ENCODE measurements around the gene CCDC121. TPM values are rescaled to one million over a fixed set of nuclear protein-coding genes. Genes with fewer than 3 reads are reported as not detected.

The CCDC121 gene, protein sequence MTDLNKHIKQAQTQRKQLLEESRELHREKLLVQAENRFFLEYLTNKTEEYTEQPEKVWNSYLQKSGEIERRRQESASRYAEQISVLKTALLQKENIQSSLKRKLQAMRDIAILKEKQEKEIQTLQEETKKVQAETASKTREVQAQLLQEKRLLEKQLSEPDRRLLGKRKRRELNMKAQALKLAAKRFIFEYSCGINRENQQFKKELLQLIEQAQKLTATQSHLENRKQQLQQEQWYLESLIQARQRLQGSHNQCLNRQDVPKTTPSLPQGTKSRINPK
- 3.1 to 3.7 TPM (median 3.5 TPM) in 5 replicates for total RNA-seq (2022; extraction: Qiagen RNA extraction; ENCODE audit: low read depth)

DNA sequence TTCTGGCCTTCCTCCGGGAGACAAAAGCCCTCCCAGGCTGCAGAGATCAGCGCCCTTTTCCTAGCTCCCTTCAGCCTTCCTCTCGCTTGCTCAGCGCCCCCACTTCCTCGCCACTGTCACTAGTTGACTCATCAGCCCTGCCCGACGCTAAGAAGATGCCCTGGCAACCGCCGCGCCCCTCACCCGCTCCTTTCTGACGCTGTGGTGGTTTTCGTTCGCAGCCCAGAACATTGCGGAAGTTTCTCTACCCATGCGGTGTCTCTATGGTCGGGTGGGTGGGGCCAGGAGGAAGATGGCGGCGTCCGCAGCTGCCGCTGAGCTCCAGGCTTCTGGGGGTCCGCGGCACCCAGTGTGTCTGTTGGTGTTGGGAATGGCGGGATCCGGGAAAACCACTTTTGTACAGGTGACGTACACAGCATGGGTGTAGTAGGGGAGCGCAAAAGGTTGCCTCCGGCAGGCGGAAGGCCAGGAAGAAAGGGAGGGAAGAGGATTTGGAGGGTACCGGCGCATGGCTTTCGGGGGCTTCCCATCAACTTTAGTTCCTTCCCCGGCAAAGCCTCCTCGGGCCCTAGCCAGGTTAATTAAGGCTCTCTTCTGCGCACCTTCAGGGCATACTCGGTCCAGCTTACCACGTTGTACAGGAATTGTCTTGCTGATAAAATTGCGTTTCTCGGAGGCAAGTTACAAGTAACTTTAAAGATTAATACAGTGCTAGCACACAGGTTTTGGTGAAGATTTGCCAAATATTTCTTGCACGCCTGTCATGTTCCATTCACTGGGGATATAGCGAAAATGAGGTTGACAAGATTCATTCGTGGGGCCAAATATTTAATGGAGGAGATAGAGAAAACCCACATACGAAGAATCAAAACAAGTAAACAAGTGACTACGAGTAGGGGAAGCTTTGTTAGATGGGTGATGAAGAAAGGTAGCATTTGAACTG lies at the start of gene CCDC121, which contains the start of gene GPN1:
TSS of gene CCDC121 (minus strand) at position 246 of the 943 bp plus-strand sequence. CDS start 1,213 bp downstream, outside the sequence.
TSS of gene GPN1 (plus strand) at position 284 of the 943 bp plus-strand sequence. CDS start at position 293, 9 bp downstream.

DNA sequence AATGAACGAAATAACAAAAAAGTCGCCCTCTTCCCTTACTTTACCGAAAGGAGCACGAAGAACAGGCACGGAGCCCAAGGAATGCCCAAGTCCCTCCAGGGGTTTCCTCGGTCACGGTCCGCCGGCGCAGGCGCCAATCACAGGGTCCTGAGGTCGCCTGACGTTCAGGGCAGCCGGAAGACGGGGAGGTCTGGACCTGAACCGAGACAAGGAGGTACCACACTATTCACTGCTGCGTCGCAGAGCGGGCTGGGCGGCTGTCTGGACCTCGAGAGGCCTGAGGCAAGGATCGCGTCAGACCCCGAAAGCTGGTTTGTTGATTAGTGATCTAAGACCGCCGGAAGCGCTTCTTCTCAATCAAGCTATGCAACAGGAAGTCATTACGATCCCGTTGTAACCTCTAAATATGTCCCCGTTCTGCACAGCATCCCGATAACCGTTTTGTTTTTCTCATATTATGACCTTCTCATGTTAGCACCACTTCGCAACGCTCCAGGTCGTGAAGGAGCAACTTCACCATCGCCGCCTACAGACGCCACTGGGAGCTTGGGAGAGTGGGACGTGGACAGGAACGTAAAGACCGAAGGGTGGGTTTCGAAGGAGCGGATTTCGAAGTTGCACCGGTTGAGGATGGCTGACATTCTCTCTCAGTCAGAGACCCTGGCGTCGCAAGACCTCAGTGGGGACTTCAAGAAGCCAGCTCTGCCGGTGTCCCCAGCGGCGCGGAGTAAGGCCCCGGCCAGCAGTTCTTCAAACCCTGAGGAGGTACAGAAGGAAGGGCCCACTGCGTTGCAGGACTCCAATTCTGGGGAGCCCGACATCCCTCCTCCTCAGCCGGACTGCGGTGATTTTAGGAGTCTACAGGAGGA lies 34.7 kb upstream of the CCDC121 start, which contains the start of the genes SLC4A1AP and SUPT7L:
TSS of gene SLC4A1AP (plus strand) at position 605 of the 869 bp plus-strand sequence. CDS start at position 631, 26 bp downstream.
TSS of gene SUPT7L (minus strand) at position 330 of the 869 bp plus-strand sequence. CDS start 1,422 bp downstream, outside the sequence.

DNA sequence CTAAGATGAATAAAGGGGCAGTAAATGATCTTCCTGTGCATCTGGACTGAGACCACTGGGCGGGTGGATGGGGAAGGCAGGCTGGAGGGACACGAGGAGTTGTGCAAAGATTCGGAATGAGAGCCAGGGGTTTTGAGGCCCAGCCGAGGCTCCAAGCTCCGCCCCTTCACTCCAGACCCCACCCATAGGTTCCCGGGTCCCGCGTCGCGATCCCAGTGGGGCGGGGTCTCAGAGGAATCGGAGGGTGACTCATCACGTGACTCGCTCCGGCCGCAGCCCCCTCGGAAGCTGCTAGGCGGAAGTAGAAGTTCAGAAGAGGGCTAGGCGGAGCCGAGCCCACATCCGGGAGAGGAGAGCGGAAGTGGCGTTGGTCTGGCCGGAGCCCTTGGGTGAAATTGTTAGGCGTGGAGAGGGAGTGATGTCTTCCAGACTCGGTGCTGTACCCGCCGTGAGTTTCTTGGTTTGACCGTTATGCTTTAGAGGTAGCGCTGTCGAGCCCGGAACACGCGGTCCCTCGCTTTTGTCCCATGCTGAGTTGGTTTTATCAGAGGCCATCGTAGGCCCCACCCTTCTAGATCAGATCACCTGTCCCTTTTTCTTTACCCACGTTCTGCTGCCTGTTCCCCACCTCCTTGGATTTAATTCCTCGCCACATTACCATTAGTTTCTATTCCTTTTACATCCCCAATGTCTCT lies 46.0 kb downstream of the CCDC121 start, which contains the start of gene ZNF512:
TSS of gene ZNF512 (plus strand) at position 348 of the 695 bp plus-strand sequence. CDS start at position 419, 71 bp downstream.

Other genes starting within 250 kb of the CCDC121 start
- 8.9 to 15.6 TPM (median 14.8 TPM) in 5 replicates for gene ZNF513, start 248.3 kb downstream of the CCDC121 start, total RNA-seq (2022; extraction: Qiagen RNA extraction; ENCODE audit: low read depth)
- gene PPM1G, start 219.4 kb downstream of the CCDC121 start, total RNA-seq (2022; extraction: Qiagen RNA extraction; ENCODE audit: low read depth), result 165 to 183 TPM (median 172 TPM) in 5 replicates
- gene NRBP1, start 200.4 kb downstream of the CCDC121 start, total RNA-seq (2022; extraction: Qiagen RNA extraction; ENCODE audit: low read depth), result 130 to 142 TPM (median 141 TPM) in 5 replicates
- 0.37 to 1.5 TPM (median 0.70 TPM) in 5 replicates for gene KRTCAP3, start 186.6 kb downstream of the CCDC121 start, total RNA-seq (2022; extraction: Qiagen RNA extraction; ENCODE audit: low read depth)
- gene IFT172, start 139.3 kb downstream of the CCDC121 start, total RNA-seq (2022; extraction: Qiagen RNA extraction; ENCODE audit: low read depth), result 9.8 to 12.3 TPM (median 10.6 TPM) in 5 replicates
- 3.3 to 4.6 TPM (median 4.0 TPM) in 5 replicates for gene FNDC4, start 133.8 kb downstream of the CCDC121 start, total RNA-seq (2022; extraction: Qiagen RNA extraction; ENCODE audit: low read depth)
- 0.15 to 0.91 TPM (median 0.33 TPM) in 5 replicates for gene GCKR, start 132.2 kb downstream of the CCDC121 start, total RNA-seq (2022; extraction: Qiagen RNA extraction; ENCODE audit: low read depth)
- 13.6 to 18.2 TPM (median 16.8 TPM) in 5 replicates for gene ZNF512, start 46.0 kb downstream of the CCDC121 start, total RNA-seq (2022; extraction: Qiagen RNA extraction; ENCODE audit: low read depth)
- gene GPN1, start within 50 bp of the CCDC121 start, total RNA-seq (2022; extraction: Qiagen RNA extraction; ENCODE audit: low read depth), result 54.6 to 60.9 TPM (median 57.7 TPM) in 5 replicates
- 27.2 to 35.0 TPM (median 33.3 TPM) in 5 replicates for gene SUPT7L, start 34.6 kb upstream of the CCDC121 start, total RNA-seq (2022; extraction: Qiagen RNA extraction; ENCODE audit: low read depth)
- gene SLC4A1AP, start 34.9 kb upstream of the CCDC121 start, total RNA-seq (2022; extraction: Qiagen RNA extraction; ENCODE audit: low read depth), result 28.9 to 38.0 TPM (median 32.9 TPM) in 5 replicates
- 292 to 519 TPM (median 317 TPM) in 5 replicates for gene MRPL33, start 142.7 kb upstream of the CCDC121 start, total RNA-seq (2022; extraction: Qiagen RNA extraction; ENCODE audit: low read depth)